ENCODE results near the gene CRKL.
A peak's percentile ranks its signal among the peaks of the same experiment; 100 is the strongest.

The CRKL gene

GRCh38 chr22:20918663-20919218, 1.5 kb downstream of the CRKL start:
- H3K27me3 ChIP-seq (ENCODE audit: control insufficient read depth, low read length), result no peaks in the 10 kb centered on the region
- peaks cover 38% of the 10 kb centered on the region for H3K4me1 ChIP-seq (ENCODE audit: control insufficient read depth, low read length)
- TF ChIP-seq EZH2phosphoT487 (IDR thresholded peaks at IDR 0.05; ENCODE audit: borderline replicate concordance, low read length), result no peak
- TF ChIP-seq, protein P1, sequence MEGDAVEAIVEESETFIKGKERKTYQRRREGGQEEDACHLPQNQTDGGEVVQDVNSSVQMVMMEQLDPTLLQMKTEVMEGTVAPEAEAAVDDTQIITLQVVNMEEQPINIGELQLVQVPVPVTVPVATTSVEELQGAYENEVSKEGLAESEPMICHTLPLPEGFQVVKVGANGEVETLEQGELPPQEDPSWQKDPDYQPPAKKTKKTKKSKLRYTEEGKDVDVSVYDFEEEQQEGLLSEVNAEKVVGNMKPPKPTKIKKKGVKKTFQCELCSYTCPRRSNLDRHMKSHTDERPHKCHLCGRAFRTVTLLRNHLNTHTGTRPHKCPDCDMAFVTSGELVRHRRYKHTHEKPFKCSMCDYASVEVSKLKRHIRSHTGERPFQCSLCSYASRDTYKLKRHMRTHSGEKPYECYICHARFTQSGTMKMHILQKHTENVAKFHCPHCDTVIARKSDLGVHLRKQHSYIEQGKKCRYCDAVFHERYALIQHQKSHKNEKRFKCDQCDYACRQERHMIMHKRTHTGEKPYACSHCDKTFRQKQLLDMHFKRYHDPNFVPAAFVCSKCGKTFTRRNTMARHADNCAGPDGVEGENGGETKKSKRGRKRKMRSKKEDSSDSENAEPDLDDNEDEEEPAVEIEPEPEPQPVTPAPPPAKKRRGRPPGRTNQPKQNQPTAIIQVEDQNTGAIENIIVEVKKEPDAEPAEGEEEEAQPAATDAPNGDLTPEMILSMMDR (IDR thresholded peaks at IDR 0.05; ENCODE audit: low read depth, low read length, poor library complexity, severe bottlenecking), result no peak
- no peaks in the 10 kb centered on the region for H3K9me3 ChIP-seq (ENCODE audit: control insufficient read depth, insufficient read depth, low read length)
- H3K9me2 ChIP-seq (replicated peaks; ENCODE audit: control insufficient read depth, low read length), result no peaks in the 10 kb centered on the region
- H4K20me1 ChIP-seq (ENCODE audit: control insufficient read depth, insufficient read depth, low read depth, low read length), result peaks cover 24% of the 10 kb centered on the region
- peaks cover 69% of the 10 kb centered on the region for H3K79me2 ChIP-seq (ENCODE audit: control insufficient read depth, low read length)
- no peak overlapping the region for H3K27ac ChIP-seq (ENCODE audit: low read depth, low read length)
- peaks cover 44% of the 10 kb centered on the region for H3K36me3 ChIP-seq (ENCODE audit: control insufficient read depth, low read length)
- peak overlapping the region; percentile 99 for H3K4me3 ChIP-seq (ENCODE audit: low read length)
- no peaks in the 10 kb centered on the region for H3F3A ChIP-seq (ENCODE audit: control insufficient read depth, insufficient read depth)
- peak overlapping the region; percentile 88 for H3K4me2 ChIP-seq (ENCODE audit: low read length)

DNA sequence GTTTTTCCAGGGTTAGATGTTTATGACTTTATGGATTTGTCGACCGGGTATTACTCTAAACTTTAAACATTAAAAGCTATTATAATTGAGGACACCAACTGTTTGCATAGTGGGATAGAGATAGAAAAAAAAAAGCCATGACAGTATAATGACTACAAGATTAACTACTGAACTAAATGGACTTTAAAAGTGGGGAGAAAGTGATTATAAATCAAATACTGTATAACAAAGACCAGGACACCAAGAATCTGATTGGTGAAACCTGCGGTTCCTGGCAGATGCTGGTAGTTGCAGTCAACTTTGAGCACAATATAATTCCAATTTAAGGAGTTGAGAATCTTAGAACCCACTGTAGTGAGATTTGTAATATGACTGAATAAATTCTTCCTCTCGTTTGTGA, 2.5 kb downstream of the CRKL start:
- Histone ChIP-seq H3K9me2 (replicated peaks; ENCODE audit: control insufficient read depth, low read length) (no peaks in the 10 kb centered on the region), H3K79me2 (ENCODE audit: control insufficient read depth, low read length) (peaks cover 79% of the 10 kb centered on the region), H3K27me3 (ENCODE audit: control insufficient read depth, low read length) (no peaks in the 10 kb centered on the region), H3K36me3 (ENCODE audit: control insufficient read depth, low read length) (peaks cover 52% of the 10 kb centered on the region), H4K20me1 (ENCODE audit: control insufficient read depth, insufficient read depth, low read depth, low read length) (peaks cover 29% of the 10 kb centered on the region), H3F3A (ENCODE audit: control insufficient read depth, insufficient read depth) (no peaks in the 10 kb centered on the region), H3K4me2 (ENCODE audit: low read length) (peak overlapping the region; percentile 88), H3K9me3 (ENCODE audit: control insufficient read depth, insufficient read depth, low read length) (no peaks in the 10 kb centered on the region), H3K27ac (ENCODE audit: low read depth, low read length) (no peak overlapping the region), H3K4me1 (ENCODE audit: control insufficient read depth, low read length) (peaks cover 48% of the 10 kb centered on the region), H3K4me3 (ENCODE audit: low read length) (peak overlapping the region; percentile 99)
- TF ChIP-seq, protein P1 (IDR thresholded peaks at IDR 0.05; ENCODE audit: low read depth, low read length, poor library complexity, severe bottlenecking), result no peak
- no peak for TF ChIP-seq EZH2phosphoT487 (IDR thresholded peaks at IDR 0.05; ENCODE audit: borderline replicate concordance, low read length)

GRCh38 chr22:20920881-20921203, 3.6 kb downstream of the CRKL start:
- Histone ChIP-seq H3K9me2 (replicated peaks; ENCODE audit: control insufficient read depth, low read length) (no peaks in the 10 kb centered on the region), H3K27me3 (ENCODE audit: control insufficient read depth, low read length) (no peaks in the 10 kb centered on the region), H3F3A (ENCODE audit: control insufficient read depth, insufficient read depth) (no peaks in the 10 kb centered on the region), H3K4me2 (ENCODE audit: low read length) (peak overlapping the region; percentile 88), H3K27ac (ENCODE audit: low read depth, low read length) (no peak overlapping the region), H3K4me3 (ENCODE audit: low read length) (peak overlapping the region; percentile 99), H3K36me3 (ENCODE audit: control insufficient read depth, low read length) (peaks cover 58% of the 10 kb centered on the region), H3K4me1 (ENCODE audit: control insufficient read depth, low read length) (peaks cover 59% of the 10 kb centered on the region), H4K20me1 (ENCODE audit: control insufficient read depth, insufficient read depth, low read depth, low read length) (peaks cover 37% of the 10 kb centered on the region), H3K79me2 (ENCODE audit: control insufficient read depth, low read length) (peaks cover 90% of the 10 kb centered on the region), H3K9me3 (ENCODE audit: control insufficient read depth, insufficient read depth, low read length) (no peaks in the 10 kb centered on the region)
- TF ChIP-seq, protein P1 (IDR thresholded peaks at IDR 0.05; ENCODE audit: low read depth, low read length, poor library complexity, severe bottlenecking), result no peak
- no peak for TF ChIP-seq EZH2phosphoT487 (IDR thresholded peaks at IDR 0.05; ENCODE audit: borderline replicate concordance, low read length)
